A549 (cell line): Measurements from ENCODE around the gene SLC13A2.

Source experiments
- JUNB ChIP-seq: fragments of >200 bp; sonication (Bioruptor Twin); formaldehyde crosslinking; IDR thresholded peaks from 2 replicates; pipeline ENCODE4 v1.6.1; 2016
- MAZ ChIP-seq: fragments of 150-350 bp; IDR thresholded peaks from 2 replicates; pipeline ENCODE4 v1.6.1; 2014; ENCODE audit warnings: antibody characterized with exemption, low read depth, low read length, borderline replicate concordance
- MYC ChIP-seq: IDR thresholded peaks from 2 replicates; pipeline ENCODE4 v1.6.1; 2012; ENCODE audit warnings: mild to moderate bottlenecking, inconsistent platforms, low read length, improper control_type of control experiment, borderline replicate concordance
- POLR2A ChIP-seq: IDR thresholded peaks from 2 replicates; pipeline ENCODE4 v1.6.1; 2012; ENCODE audit warnings: mild to moderate bottlenecking, low read length
- POLR2AphosphoS2 ChIP-seq: conservative IDR thresholded peaks from 2 replicates; pipeline ENCODE4 v1.6.1; 2012; ENCODE audit warnings: low read length, improper control_type of control experiment, inconsistent platforms
- RNF2 ChIP-seq: fragments of 200-600 bp; sonication (generic); IDR thresholded peaks from 2 replicates; pipeline ENCODE4 v1.6.1; 2016; ENCODE audit warnings: low read depth, mild to moderate bottlenecking, antibody characterized with exemption, moderate library complexity, borderline replicate concordance
- ZFP36 ChIP-seq: fragments of 450-650 bp; IDR thresholded peaks from 2 replicates; pipeline ENCODE4 v1.6.1; 2014; ENCODE audit warnings: borderline replicate concordance; ENCODE audit not compliant: partially characterized antibody
- TF ChIP-seq, protein P1 (sequence below): fragments of 450-650 bp; IDR thresholded peaks from 2 replicates; pipeline ENCODE4 v1.6.1; 2014; ENCODE audit warnings: antibody characterized with exemption
- TF ChIP-seq, protein P2 (sequence below): fragments of >200 bp; sonication (Bioruptor Twin); formaldehyde crosslinking; IDR thresholded peaks from 3 replicates; pipeline ENCODE4 v1.6.1; 2016
- TF ChIP-seq, protein P3 (sequence below): fragments of >200 bp; sonication (Bioruptor Twin); formaldehyde crosslinking; IDR thresholded peaks from 3 replicates; pipeline ENCODE4 v1.5.1; 2016

DNA sequence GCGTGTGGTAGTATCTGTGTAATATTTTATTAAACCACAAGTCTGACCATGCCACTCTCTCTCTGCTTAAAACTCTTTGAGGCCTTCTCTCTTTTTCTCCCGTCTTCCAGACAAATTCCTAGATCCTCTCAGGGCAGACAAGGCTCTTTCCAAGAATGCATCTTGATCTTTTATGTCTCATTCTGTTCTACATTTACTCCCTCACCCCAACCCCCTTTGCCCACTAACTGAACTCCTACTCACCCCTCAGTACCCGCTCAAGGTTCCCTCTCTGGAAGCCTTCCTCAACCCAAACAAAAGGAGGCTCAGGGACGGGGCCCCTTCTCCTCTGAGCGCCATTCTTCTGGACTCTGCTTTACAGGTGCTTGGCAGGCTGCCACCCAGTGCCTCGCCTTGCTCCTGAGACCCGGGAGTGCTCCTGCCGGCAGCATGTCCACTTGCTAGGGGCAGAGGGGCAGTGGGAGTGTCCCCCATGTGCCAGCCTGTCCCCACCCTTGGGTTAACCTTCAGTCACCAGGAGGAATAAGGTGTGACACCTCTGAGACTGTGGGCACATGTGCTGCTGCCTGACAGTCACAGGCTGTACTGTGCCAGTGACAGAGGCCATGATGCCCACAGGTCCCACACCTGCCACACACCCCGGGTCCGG lies 9.2 kb downstream of the SLC13A2 start:
- TF ChIP-seq, protein P1, sequence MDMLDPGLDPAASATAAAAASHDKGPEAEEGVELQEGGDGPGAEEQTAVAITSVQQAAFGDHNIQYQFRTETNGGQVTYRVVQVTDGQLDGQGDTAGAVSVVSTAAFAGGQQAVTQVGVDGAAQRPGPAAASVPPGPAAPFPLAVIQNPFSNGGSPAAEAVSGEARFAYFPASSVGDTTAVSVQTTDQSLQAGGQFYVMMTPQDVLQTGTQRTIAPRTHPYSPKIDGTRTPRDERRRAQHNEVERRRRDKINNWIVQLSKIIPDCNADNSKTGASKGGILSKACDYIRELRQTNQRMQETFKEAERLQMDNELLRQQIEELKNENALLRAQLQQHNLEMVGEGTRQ, result no peak
- no peak for TF ChIP-seq POLR2A
- no peak for TF ChIP-seq POLR2AphosphoS2
- no peak for TF ChIP-seq JUNB
- TF ChIP-seq RNF2, result no peak
- TF ChIP-seq, protein P2, sequence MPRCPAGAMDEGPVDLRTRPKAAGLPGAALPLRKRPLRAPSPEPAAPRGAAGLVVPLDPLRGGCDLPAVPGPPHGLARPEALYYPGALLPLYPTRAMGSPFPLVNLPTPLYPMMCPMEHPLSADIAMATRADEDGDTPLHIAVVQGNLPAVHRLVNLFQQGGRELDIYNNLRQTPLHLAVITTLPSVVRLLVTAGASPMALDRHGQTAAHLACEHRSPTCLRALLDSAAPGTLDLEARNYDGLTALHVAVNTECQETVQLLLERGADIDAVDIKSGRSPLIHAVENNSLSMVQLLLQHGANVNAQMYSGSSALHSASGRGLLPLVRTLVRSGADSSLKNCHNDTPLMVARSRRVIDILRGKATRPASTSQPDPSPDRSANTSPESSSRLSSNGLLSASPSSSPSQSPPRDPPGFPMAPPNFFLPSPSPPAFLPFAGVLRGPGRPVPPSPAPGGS, result no peak
- TF ChIP-seq, protein P3, sequence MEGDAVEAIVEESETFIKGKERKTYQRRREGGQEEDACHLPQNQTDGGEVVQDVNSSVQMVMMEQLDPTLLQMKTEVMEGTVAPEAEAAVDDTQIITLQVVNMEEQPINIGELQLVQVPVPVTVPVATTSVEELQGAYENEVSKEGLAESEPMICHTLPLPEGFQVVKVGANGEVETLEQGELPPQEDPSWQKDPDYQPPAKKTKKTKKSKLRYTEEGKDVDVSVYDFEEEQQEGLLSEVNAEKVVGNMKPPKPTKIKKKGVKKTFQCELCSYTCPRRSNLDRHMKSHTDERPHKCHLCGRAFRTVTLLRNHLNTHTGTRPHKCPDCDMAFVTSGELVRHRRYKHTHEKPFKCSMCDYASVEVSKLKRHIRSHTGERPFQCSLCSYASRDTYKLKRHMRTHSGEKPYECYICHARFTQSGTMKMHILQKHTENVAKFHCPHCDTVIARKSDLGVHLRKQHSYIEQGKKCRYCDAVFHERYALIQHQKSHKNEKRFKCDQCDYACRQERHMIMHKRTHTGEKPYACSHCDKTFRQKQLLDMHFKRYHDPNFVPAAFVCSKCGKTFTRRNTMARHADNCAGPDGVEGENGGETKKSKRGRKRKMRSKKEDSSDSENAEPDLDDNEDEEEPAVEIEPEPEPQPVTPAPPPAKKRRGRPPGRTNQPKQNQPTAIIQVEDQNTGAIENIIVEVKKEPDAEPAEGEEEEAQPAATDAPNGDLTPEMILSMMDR, result no peak
- TF ChIP-seq MYC, result no peak
- no peak for TF ChIP-seq MAZ
- TF ChIP-seq ZFP36, result no peak
